ENCODE measurements around the gene TUBA8. TPM values are rescaled to one million over a fixed set of nuclear protein-coding genes. Genes with fewer than 3 reads are reported as not detected.

TUBA8 gene
- 9.5 and 28.5 TPM in 2 replicates for total RNA-seq

GRCh38 chr22:18110194-18110953 is at the start of gene TUBA8:
TUBA8 (plus strand) TSS chr22:18110809; CDS start chr22:18110866, 57 bp downstream.

GRCh38 chr22:18077639-18078328 is 32.8 kb upstream of the TUBA8 start, which contains the start of gene PEX26:
PEX26 (plus strand) TSS chr22:18077990; CDS start chr22:18078377, 387 bp downstream.

Small RNA genes within 50 kb of the gene (small RNA-seq; reads per million reads assigned to genes)
- gene AC016027.5, result not detected

Other genes starting within 250 kb of the TUBA8 start
- 43.0 and 49.6 TPM in 2 replicates for gene MICAL3, start 86.2 kb upstream of the TUBA8 start, total RNA-seq
- gene PEX26, start 32.8 kb upstream of the TUBA8 start, total RNA-seq, result 37.1 and 41.1 TPM in 2 replicates
- gene USP18, start 39.4 kb downstream of the TUBA8 start, total RNA-seq, result 35.5 and 147 TPM in 2 replicates